Duodenal mucosa (tissue), 2 donors: ENCODE data around the gene PRICKLE3.
A peak's percentile ranks its signal among the peaks of the same experiment; 100 is the strongest.

Experiments used
- H3K27ac ChIP-seq: one replicate; pipeline ENCODE4 v1.7.0; 2013; ENCODE audit warnings: low read depth, low read length
- H3K27me3 ChIP-seq, 2 donors: one replicate each; pipeline ENCODE4 v1.7.0; 2013; ENCODE audit warnings: low read length in 2 of 2, control low read depth in 1 of 2; ENCODE audit not compliant: insufficient read depth in 2 of 2, control insufficient read depth in 1 of 2
- H3K36me3 ChIP-seq, 2 donors: one replicate each; pipeline ENCODE4 v1.7.0; 2013; ENCODE audit warnings: low read length in 2 of 2, control low read depth in 1 of 2; ENCODE audit not compliant: insufficient read depth in 2 of 2, control insufficient read depth in 1 of 2
- H3K4me1 ChIP-seq, 2 donors: one replicate each; pipeline ENCODE4 v1.7.0; 2013; ENCODE audit warnings: low read length in 2 of 2, control low read depth in 1 of 2; ENCODE audit not compliant: insufficient read depth in 2 of 2, control insufficient read depth in 1 of 2
- H3K4me3 ChIP-seq, 2 donors: one replicate each; pipeline ENCODE4 v1.7.0; 2013; ENCODE audit warnings: low read length in 2 of 2, low read depth in 1 of 2
- H3K9ac ChIP-seq, 2 donors: one replicate each; pipeline ENCODE4 v1.7.0; 2013; ENCODE audit warnings: low read length in 2 of 2, low read depth in 1 of 2
- H3K9me3 ChIP-seq, 2 donors: one replicate each; pipeline ENCODE4 v1.7.0; 2013; ENCODE audit warnings: low read length in 2 of 2, control low read depth in 1 of 2; ENCODE audit not compliant: control insufficient read depth in 1 of 2

The PRICKLE3 gene

DNA sequence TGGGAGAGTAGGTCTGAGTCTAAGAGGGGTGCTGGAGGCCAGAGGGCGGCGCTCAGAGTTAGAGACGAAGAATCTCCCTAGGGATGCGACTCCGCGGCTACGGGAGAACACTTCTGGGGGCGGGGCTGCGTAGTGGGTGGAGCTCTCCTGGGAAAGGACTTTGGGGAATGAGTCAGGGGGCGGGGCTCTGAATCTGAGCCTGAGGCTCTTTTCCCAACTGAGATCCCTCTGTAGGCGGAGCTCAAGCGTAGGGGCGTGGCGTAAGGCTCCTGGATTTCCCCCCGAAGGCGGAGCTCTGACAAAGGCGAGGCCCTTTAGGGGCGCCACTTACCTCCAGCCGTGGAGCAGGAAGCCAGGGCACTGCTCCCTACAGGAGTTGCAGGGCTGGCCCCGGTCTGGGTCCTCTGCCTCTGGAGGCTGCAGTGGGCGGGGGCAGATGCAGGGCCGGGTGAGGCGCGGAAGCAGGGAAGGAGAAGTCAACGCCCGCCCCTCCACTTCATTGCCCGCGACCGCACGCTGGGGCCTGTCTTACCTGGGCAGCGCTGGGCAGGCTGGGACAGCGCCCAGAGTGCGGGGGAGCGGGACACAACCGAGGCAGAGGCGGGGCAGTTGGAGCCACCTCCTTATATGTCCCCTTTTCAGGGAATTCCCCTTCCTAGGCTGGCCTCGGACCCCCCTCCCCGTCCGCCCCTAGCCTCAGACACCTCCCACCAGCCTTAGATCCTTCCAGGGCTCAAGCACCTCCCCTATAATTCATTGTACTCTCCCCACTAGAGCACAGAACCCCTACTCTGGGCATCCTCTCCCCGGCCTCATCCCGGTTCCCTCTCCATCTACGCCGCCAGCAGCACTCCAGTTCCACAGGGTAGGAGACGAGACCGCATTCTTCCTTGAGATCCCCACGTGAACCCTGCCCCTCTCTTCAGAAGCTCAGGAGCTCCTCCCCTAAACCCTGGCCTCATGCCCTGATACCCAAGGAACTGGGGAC lies 1.6 kb downstream of the PRICKLE3 start:
- Histone ChIP-seq H3K4me1 (peaks cover 0 to 5% of the 10 kb centered on the region in 2 donors), H3K9ac (peak overlapping the region; percentile 46 to 60), H3K27ac (no peak overlapping the region), H3K9me3 (no peaks in the 10 kb centered on the region), H3K4me3 (peak overlapping the region; percentile 57 to 61), H3K36me3 (peaks cover 0 to 10% of the 10 kb centered on the region in 2 donors), H3K27me3 (no peaks in the 10 kb centered on the region)

DNA sequence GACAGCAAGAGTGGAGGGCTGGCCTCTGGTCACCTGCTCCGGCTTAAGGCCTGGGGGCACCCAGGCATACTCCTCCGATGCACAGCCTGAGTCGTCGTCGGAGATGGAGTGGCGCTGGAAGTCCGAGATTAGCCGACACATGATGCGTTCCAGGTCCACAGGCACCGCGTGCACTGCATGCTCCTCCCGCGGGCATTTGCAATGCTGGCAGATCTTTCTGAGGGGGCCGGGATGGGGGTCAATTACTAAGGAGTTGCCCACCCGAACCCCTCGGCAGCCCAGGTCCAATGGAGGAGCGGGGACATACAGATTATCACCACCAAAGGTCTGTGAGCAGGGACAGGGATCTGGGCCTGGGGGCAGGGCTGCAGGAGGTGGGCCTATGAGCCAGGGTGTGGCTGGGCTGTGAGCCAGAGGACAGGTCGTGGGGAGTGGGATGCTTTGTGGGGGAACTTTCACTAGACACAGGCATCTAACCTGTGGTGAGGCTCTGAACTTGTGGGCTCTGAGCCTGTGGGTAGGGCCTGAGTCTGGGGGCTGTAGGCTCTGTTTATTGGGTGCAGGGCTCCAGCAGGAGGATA lies 2.4 kb downstream of the PRICKLE3 start:
- no peak overlapping the region for H3K27ac ChIP-seq
- no peaks in the 10 kb centered on the region for H3K9me3 ChIP-seq
- H3K9ac ChIP-seq: no peak overlapping the region
- no peak overlapping the region for H3K4me3 ChIP-seq
- H3K36me3 ChIP-seq: peaks cover 0 to 18% of the 10 kb centered on the region in 2 donors
- H3K4me1 ChIP-seq: peaks cover 0 to 5% of the 10 kb centered on the region in 2 donors
- H3K27me3 ChIP-seq: no peaks in the 10 kb centered on the region

- Histone ChIP-seq H3K36me3 (peaks cover under 1 to 41% of the 10 kb centered on the region in 2 donors), H3K4me1 (peaks cover 4 to 16% of the 10 kb centered on the region in 2 donors), H3K4me3 (no peak overlapping the region), H3K27me3 (no peaks in the 10 kb centered on the region), H3K9ac (no peak overlapping the region), H3K9me3 (no peaks in the 10 kb centered on the region), H3K27ac (no peak overlapping the region)
Measured at GRCh38 chrX:49179358-49179757, 6.8 kb downstream of the PRICKLE3 start.

GRCh38 chrX:49178537-49178936 lies 7.6 kb downstream of the PRICKLE3 start:
- Histone ChIP-seq H3K4me1 (peaks cover 5 to 16% of the 10 kb centered on the region in 2 donors), H3K36me3 (peaks cover 5 to 47% of the 10 kb centered on the region in 2 donors), H3K9ac (no peak overlapping the region), H3K4me3 (no peak overlapping the region), H3K27ac (no peak overlapping the region), H3K9me3 (no peaks in the 10 kb centered on the region), H3K27me3 (no peaks in the 10 kb centered on the region)

DNA sequence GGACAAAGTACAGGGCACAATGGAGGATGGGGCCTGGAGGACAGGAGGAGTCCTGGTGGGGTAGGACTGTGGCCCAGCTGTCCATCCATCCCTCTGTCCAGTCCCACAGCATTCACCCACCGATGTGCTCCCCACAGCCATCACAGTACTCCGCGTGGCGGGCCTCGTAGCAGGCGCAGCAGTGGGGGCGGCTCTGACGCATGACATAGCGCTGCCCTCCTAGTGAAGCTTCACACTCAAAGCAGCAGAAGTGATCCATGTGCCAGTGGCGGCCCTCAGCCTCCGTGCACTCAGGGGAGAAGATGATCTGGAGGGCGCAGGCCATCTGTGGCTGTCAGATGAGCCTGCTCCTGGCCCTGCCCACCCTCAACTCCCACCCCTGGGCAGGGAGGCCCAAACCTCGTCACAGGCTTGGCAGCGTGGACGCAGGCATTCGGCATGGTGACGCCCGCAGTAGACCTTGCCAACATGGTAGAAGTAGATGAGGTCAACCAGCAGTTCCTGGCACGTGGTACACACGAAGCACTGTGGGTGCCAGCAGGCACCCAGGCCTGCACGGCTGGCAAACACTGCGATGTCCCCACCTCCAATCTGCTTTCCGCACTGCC lies 8.2 kb downstream of the PRICKLE3 start:
- peaks cover 5 to 47% of the 10 kb centered on the region in 2 donors for H3K36me3 ChIP-seq

DNA sequence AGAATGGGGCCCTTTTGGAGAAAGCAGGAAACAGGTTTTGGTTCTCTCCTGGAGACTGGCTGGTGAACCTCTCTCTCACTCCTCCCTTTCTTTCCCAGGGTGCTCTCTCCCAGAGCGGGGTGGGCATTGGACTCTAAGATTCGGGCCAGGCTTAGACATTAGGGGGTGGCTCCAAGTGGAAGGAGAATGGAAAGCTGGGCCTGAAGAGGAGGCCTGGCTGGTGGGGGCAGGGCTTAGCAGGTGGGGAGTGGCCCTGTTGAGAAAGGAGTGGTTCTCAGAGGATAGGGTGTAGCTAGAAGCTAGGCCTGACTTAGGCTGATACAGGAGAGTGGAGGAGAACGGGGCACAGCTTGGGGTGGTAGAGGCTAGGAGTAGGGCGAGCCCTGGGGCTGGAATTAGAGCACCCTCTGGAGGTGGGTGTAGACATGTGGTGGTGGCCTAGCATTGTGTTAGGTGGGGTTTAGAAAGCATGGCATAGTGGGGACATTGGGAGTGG lies 8.8 kb downstream of the PRICKLE3 start:
- H3K27me3 ChIP-seq: no peaks in the 10 kb centered on the region
- no peak overlapping the region for H3K27ac ChIP-seq
- H3K36me3 ChIP-seq: peaks cover 5 to 47% of the 10 kb centered on the region in 2 donors
- no peaks in the 10 kb centered on the region for H3K9me3 ChIP-seq
- peaks cover 12 to 26% of the 10 kb centered on the region in 2 donors for H3K4me1 ChIP-seq
- no peak overlapping the region for H3K9ac ChIP-seq
- H3K4me3 ChIP-seq: no peak overlapping the region

More for the DNA sequence above, 8.2 kb downstream of the PRICKLE3 start:
- Histone ChIP-seq H3K9me3 (no peaks in the 10 kb centered on the region), H3K27ac (no peak overlapping the region), H3K9ac (no peak overlapping the region), H3K4me1 (peaks cover 10 to 22% of the 10 kb centered on the region in 2 donors), H3K27me3 (no peaks in the 10 kb centered on the region), H3K4me3 (no peak overlapping the region)

GRCh38 chrX:49176421-49177326 lies 9.5 kb downstream of the PRICKLE3 start:
- no peaks in the 10 kb centered on the region for H3K9me3 ChIP-seq
- H3K36me3 ChIP-seq: peaks cover 5 to 44% of the 10 kb centered on the region in 2 donors
- H3K4me3 ChIP-seq: no peak overlapping the region
- peaks cover 12 to 26% of the 10 kb centered on the region in 2 donors for H3K4me1 ChIP-seq
- no peaks in the 10 kb centered on the region for H3K27me3 ChIP-seq
- no peak overlapping the region for H3K9ac ChIP-seq
- H3K27ac ChIP-seq: no peak overlapping the region

- Histone ChIP-seq H3K9me3 (no peaks in the 10 kb centered on the region), H3K4me1 (peaks cover 12 to 26% of the 10 kb centered on the region in 2 donors), H3K4me3 (no peak overlapping the region), H3K36me3 (peaks cover 5 to 44% of the 10 kb centered on the region in 2 donors), H3K27ac (no peak overlapping the region), H3K27me3 (no peaks in the 10 kb centered on the region), H3K9ac (no peak overlapping the region)
Measured at GRCh38 chrX:49175435-49176274, 10.5 kb downstream of the PRICKLE3 start.

DNA sequence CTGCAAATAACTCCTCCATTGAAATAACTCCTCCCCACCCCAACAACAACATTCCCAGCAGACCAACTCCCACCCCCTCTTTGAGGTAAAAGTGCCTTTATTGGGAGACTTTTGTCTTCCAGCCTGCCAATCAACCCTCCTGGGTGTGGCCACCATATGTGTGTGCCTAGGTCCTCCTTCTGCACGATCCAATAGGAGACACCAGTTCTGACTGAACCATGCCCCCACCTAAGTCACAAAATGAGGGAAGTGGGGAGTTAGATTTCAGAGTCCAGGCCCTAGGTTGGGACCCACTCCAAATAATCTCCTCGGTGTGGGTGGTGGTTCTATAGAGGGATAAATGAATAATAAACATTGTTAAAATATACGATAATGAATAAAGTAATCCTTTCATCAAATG lies 11.4 kb downstream of the PRICKLE3 start:
- no peaks in the 10 kb centered on the region for H3K9me3 ChIP-seq
- H3K4me1 ChIP-seq: peaks cover 12 to 26% of the 10 kb centered on the region in 2 donors
- no peak overlapping the region for H3K4me3 ChIP-seq
- H3K27ac ChIP-seq: no peak overlapping the region
- H3K36me3 ChIP-seq: peaks cover 5 to 39% of the 10 kb centered on the region in 2 donors
- no peaks in the 10 kb centered on the region for H3K27me3 ChIP-seq
- H3K9ac ChIP-seq: no peak overlapping the region
